ENCODE results near the gene POLD4. TPM values are rescaled to one million over a fixed set of nuclear protein-coding genes. Genes with fewer than 3 reads are reported as not detected.

Gene POLD4
- total and polyA plus RNA-seq, 12 donors, result 30.4 to 214 (median 43.5) TPM

GRCh38 chr11:67391304-67392182, 38.2 kb upstream of the POLD4 start, which contains the start of gene RAD9A:
Gene RAD9A, plus strand, starts transcription at chr11:67391986. Its CDS starts 59 bp downstream, at chr11:67392045.
- DNase-seq (peak; percentile 95), ATAC-seq (peak; percentile 82 to 94 (median 88))
- intact Hi-C loops (cut with DNase I), result loop anchor here in 2 of 10 donors (5.0 to 10.0 kb wide), 2 partner anchors 76 to 113 kb away; partner anchors contain the start of genes CDK2AP2 (in 1 of the 2), PITPNM1 (in 1 of the 2) and TMEM134 (in 1 of the 2)
- Histone ChIP-seq H3K36me3 (peaks cover 0 to 24% (median 0%) of the 10 kb centered on the region in 9 donors), H3K27ac (peak within 1 kb of the TSS; percentile 28 to 92 (median 86)), H3K4me3 (peak within 1 kb of the TSS; percentile 66 to 91 (median 81)), H3K4me1 (peaks cover 4 to 29% (median 21%) of the 10 kb centered on the region in 9 donors), H3K27me3 (no peaks in the 10 kb centered on the region), H3K9me3 (no peaks in the 10 kb centered on the region)
- WGBS, 2 donors, result 0% methylated on average over 75 of the region's 75 CpGs
- TF ChIP-seq CTCF (IDR thresholded peaks at IDR 0.05), result no peak

GRCh38 chr11:67390947-67391303, 37.6 kb upstream of the POLD4 start:
- intact Hi-C loops (cut with DNase I), result loop anchor here in 2 of 10 donors (5.0 to 10.0 kb wide), 2 partner anchors 76 to 114 kb away; partner anchors contain the start of genes CDK2AP2 (in 1 of the 2), PITPNM1 (in 1 of the 2) and TMEM134 (in 1 of the 2)
- no peak for DNase-seq
- no peak for TF ChIP-seq CTCF (IDR thresholded peaks at IDR 0.05)
- Histone ChIP-seq H3K27ac (peak overlapping the region; percentile 2 to 92 (median 86)), H3K9me3 (no peaks in the 10 kb centered on the region), H3K36me3 (peaks cover 0 to 18% (median 0%) of the 10 kb centered on the region in 9 donors), H3K27me3 (no peaks in the 10 kb centered on the region), H3K4me1 (peaks cover 4 to 27% (median 21%) of the 10 kb centered on the region in 9 donors), H3K4me3 (peak overlapping the region; percentile 66 to 91 (median 81))
- peak in 1 of 8 donors; percentile 1 for ATAC-seq
- 10 to 11% methylated on average over 15 of the region's 15 CpGs for WGBS, 2 donors

GRCh38 chr11:67389477-67389876, 36.1 kb upstream of the POLD4 start:
- no peak overlapping the region for H3K27ac ChIP-seq
- H3K27me3 ChIP-seq, result no peaks in the 10 kb centered on the region
- WGBS, 2 donors, result 68 to 72% methylated on average over 6 of the region's 6 CpGs
- no peaks in the 10 kb centered on the region for H3K9me3 ChIP-seq
- no peak overlapping the region for H3K4me3 ChIP-seq
- peaks cover 4 to 34% (median 21%) of the 10 kb centered on the region in 9 donors for H3K4me1 ChIP-seq
- H3K36me3 ChIP-seq, result peaks cover 0 to 11% (median 0%) of the 10 kb centered on the region in 9 donors
- peak; percentile 40 to 67 (median 53) for TF ChIP-seq CTCF (IDR thresholded peaks at IDR 0.05)
- DNase-seq (peak in 1 of 2 donors; percentile 50), ATAC-seq (peak in 1 of 8 donors; percentile 30)
- intact Hi-C loops (cut with DNase I), result loop anchor here in 1 of 10 donors (10.0 kb wide), 2 partner anchors 75 to 125 kb away; partner anchors contain the start of gene GRK2

GRCh38 chr11:67387518-67387917, 34.2 kb upstream of the POLD4 start:
- H3K27ac ChIP-seq, result no peak overlapping the region
- no peak overlapping the region for H3K4me3 ChIP-seq
- no peaks in the 10 kb centered on the region for H3K9me3 ChIP-seq
- WGBS, 2 donors, result 62% methylated on average over 6 of the region's 6 CpGs
- intact Hi-C loops (cut with DNase I), result loop anchor here in 1 of 10 donors (10.0 kb wide), 2 partner anchors 73 to 123 kb away; partner anchors contain the start of gene GRK2
- ATAC-seq, result no peak
- no peaks in the 10 kb centered on the region for H3K27me3 ChIP-seq
- TF ChIP-seq CTCF (IDR thresholded peaks at IDR 0.05), result no peak
- no peak for DNase-seq
- H3K4me1 ChIP-seq, result peaks cover 2 to 31% (median 18%) of the 10 kb centered on the region in 9 donors
- no peaks in the 10 kb centered on the region for H3K36me3 ChIP-seq
